GM12874 (cell line): ENCODE results near the gene DPM2.
A peak's percentile ranks its signal among the peaks of the same experiment; 100 is the strongest.

Source experiments
- CTCF ChIP-seq: IDR thresholded peaks from 2 replicates; pipeline ENCODE4 v1.5.1; 2011; ENCODE audit warnings: low read depth, mild to moderate bottlenecking, control low read depth, low read length, moderate library complexity; ENCODE audit not compliant: insufficient read depth

Gene DPM2

GRCh38 chr9:127943011-127943662 is 5.5 kb upstream of the DPM2 start:
- TF ChIP-seq CTCF: no peak

DNA sequence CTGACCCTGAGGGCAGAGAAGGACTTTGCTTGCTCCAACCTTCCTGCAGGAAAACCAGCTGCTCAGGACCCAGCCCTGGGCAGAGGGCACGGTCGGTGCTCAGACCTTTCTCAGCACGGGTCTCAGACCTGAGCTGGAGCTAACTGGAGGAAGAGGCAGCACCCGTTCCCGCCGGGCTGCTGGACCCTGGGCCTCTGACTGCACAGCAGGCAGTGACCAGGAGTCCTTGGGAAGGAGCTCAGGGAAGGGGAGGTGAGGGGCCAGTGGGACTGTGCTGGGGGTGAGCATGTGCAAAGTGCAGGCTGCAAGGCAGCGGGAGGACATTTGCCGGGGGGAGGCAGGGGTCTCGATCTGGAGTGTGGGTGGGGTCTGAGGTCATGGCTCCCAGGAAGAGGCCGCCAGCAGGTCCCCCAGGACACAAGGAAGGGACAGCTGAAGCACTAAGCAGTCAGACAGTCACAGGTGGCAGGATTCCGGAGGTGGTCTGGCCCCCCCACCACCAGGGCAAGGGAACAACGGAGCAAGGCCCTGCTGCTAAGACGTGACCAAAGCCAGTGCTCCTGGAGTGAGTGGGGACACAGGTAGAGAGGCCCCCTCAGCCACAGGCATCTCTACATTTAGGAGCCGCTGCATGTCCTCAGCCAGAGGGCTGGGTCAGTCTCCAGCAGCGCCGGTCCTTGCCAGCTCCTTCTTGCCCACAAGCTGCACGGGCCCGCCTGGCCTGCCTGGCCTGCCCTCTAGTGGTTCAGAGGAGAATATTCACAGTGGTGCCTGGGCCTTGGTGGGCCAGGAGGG is 4.8 kb upstream of the DPM2 start:
- peak; percentile 87 for TF ChIP-seq CTCF

- TF ChIP-seq CTCF: no peak
Measured at GRCh38 chr9:127941961-127942215, 4.2 kb upstream of the DPM2 start.

- TF ChIP-seq CTCF: no peak
Measured at GRCh38 chr9:127941062-127941960, 3.7 kb upstream of the DPM2 start.

DNA sequence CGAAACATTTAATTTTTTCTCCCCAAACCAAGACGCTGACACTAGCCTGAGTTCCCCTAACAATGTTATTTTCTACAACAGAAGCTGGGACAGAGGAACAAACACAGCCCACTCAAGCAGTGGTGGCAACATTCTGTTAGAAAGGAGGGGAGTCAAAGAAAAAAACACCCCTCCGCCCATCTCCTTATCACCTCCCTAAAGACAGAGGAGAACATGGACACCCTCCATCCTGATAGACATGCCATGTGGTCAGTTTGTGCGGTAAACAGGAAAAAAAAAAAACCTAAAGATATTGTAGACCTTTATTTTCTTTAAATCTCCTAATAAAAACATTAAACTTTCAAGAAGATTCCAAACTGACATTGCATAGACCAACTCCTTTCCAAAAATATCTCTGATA is 2.9 kb upstream of the DPM2 start:
- no peak for TF ChIP-seq CTCF

DNA sequence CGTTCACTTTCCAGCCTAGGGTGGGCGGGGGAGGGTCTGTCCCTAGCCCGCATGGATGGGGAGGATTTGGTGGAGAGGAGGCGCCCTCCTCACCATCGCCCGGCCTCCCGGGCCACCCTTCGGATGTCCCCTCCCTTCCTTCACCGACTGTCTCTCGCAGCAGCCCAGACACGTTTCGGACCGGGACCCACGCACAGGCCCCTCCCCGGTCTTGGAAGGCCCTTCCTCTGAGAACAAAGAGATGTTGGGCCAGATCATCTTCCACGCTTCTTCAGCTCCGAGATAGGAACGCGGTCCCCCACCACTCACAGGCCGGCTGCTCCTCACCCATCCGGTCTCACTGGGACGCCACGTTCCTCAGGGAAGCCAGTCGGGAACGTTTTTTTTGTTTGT is 640 bp upstream of the DPM2 start:
- no peak for TF ChIP-seq CTCF

- TF ChIP-seq CTCF: no peak
Measured at GRCh38 chr9:127937056-127937387, 632 bp downstream of the DPM2 start.
